Endothelial cell (in vitro differentiated cells): ENCODE measurements around the gene USP25. TPM values are rescaled to one million over a fixed set of nuclear protein-coding genes. Genes with fewer than 3 reads are reported as not detected.
A peak's percentile ranks its signal among the peaks of the same experiment; 100 is the strongest.

Experiments used
- DNase-seq: peaks from one replicate; pipeline ENCODE4 v3.0.0; 2021; ENCODE audit warnings: low spot score
- H3K27ac Mint-ChIP-seq: one replicate; pipeline ENCODE4 v1.8.0; 2021; ENCODE audit warnings: mixed read lengths, inconsistent platforms; ENCODE audit not compliant: unreplicated experiment
- H3K27me3 Mint-ChIP-seq: one replicate; pipeline ENCODE4 v1.8.0; 2021; ENCODE audit warnings: mild to moderate bottlenecking, moderate library complexity, mixed read lengths, inconsistent platforms; ENCODE audit not compliant: unreplicated experiment
- H3K36me3 Mint-ChIP-seq: one replicate; pipeline ENCODE4 v1.8.0; 2021; ENCODE audit warnings: mild to moderate bottlenecking, low read depth, mixed read lengths, inconsistent platforms; ENCODE audit not compliant: unreplicated experiment
- H3K4me1 Mint-ChIP-seq: one replicate; pipeline ENCODE4 v1.8.0; 2021; ENCODE audit warnings: mild to moderate bottlenecking, mixed read lengths, inconsistent platforms; ENCODE audit not compliant: unreplicated experiment
- H3K4me3 Mint-ChIP-seq: one replicate; pipeline ENCODE4 v1.8.0; 2021; ENCODE audit warnings: mild to moderate bottlenecking, mixed read lengths, inconsistent platforms; ENCODE audit not compliant: unreplicated experiment
- H3K9me3 Mint-ChIP-seq: one replicate; pipeline ENCODE4 v1.8.0; 2021; ENCODE audit warnings: mixed read lengths, inconsistent platforms; ENCODE audit not compliant: unreplicated experiment
- total RNA-seq: library from RNA; stranded (reverse); fragmentation: NEBNext Ultra II Directional; extraction: Animal tissue kit (Norgen Biotek cat#: 25700); gene quantifications from one replicate; pipeline ENCODE4 v1.2.1, GENCODE V29; 2021; ENCODE audit not compliant: unreplicated experiment
- TF ChIP-seq, protein P1 (sequence below): fragments of 200-600 bp; sonication (generic); IDR thresholded peaks from one replicate; pipeline ENCODE4 v1.5.0; 2021; ENCODE audit warnings: antibody characterized with exemption; ENCODE audit not compliant: unreplicated experiment

Gene USP25
- total RNA-seq, 1 donor from 2014 or later: 38.0 TPM

DNA sequence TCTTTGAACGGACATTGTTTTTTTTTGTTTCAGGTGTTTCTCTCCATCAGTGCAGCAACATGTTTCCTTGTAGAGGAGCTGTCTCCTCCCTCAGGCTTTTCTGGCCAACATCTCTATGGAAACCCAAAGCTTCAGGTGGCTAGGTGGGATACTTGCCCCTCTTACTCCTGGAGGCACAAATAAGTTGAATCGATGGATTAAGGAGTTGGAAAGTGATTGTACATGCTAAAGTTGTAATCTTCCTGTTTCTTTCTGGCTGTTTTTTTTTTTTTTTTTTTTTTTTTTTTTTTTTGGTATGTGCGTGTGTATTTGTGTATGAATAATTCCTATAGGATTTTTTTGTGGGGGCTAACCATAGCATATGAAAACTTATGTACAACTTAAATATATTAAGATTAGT, 10.6 kb downstream of the USP25 start:
- H3K4me1 Mint-ChIP-seq: peaks cover 56% of the 10 kb centered on the region
- H3K9me3 Mint-ChIP-seq: no peaks in the 10 kb centered on the region
- peaks cover 5% of the 10 kb centered on the region for H3K27me3 Mint-ChIP-seq
- TF ChIP-seq, protein P1, sequence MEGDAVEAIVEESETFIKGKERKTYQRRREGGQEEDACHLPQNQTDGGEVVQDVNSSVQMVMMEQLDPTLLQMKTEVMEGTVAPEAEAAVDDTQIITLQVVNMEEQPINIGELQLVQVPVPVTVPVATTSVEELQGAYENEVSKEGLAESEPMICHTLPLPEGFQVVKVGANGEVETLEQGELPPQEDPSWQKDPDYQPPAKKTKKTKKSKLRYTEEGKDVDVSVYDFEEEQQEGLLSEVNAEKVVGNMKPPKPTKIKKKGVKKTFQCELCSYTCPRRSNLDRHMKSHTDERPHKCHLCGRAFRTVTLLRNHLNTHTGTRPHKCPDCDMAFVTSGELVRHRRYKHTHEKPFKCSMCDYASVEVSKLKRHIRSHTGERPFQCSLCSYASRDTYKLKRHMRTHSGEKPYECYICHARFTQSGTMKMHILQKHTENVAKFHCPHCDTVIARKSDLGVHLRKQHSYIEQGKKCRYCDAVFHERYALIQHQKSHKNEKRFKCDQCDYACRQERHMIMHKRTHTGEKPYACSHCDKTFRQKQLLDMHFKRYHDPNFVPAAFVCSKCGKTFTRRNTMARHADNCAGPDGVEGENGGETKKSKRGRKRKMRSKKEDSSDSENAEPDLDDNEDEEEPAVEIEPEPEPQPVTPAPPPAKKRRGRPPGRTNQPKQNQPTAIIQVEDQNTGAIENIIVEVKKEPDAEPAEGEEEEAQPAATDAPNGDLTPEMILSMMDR: no peak
- H3K27ac Mint-ChIP-seq: peak overlapping the region; percentile 1
- no peak overlapping the region for H3K4me3 Mint-ChIP-seq
- H3K36me3 Mint-ChIP-seq: peaks cover 9% of the 10 kb centered on the region
- no peak for DNase-seq

DNA sequence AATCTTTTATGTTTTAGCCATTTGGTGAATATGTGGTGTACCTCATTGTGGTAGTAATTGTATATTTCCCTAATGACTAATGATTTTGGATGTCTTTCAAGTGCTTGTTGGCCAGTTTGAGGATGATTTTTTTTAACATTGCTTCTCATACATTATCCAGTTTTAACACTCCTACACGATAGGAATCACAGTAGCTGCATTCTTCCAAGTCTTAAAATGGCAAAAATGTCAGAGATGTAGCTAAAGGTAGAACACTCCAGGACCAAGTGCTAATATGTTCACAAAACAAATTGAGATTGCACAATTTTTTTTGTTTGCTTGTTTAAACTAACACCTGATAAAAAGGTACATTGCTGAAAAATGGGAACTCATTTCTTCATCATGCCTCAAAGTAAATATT, 11.7 kb downstream of the USP25 start:
- no peak for DNase-seq

DNA sequence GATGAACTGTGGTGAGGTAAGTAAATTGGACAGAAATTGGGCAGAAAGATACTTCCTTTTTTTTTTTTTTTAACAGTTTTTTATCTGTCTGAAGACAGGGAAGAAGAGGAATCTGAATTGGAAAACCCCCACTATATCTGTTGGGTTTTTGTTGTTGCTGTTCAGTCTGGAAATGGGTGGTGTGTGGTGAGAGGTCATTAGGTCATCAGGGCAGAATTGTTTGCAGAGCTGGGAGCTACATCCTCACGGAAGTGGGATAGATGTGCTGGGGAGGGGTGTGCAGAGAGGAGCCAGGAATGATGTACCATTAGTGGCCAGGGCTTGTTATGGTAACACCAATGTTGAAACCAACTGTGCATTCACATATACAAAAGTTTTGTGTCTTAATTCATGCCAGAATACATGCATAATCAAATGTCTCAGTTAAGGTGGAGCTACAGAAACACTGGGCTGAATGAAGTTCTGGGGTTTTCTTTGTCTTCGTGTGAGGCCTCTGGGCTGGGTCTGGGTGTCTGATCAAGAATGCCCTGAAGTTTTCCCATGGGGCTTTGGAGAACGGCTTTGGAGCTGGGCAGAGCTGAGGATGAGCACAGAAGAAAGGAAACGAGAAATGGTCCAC, 12.4 kb downstream of the USP25 start:
- H3K27me3 Mint-ChIP-seq: peaks cover 5% of the 10 kb centered on the region
- H3K4me1 Mint-ChIP-seq: peaks cover 47% of the 10 kb centered on the region
- peak overlapping the region; percentile 28 for H3K4me3 Mint-ChIP-seq

More for the DNA sequence above, 11.7 kb downstream of the USP25 start:
- Mint-ChIP-seq H3K36me3 (peaks cover 9% of the 10 kb centered on the region), H3K4me3 (no peak overlapping the region), H3K27me3 (peaks cover 5% of the 10 kb centered on the region), H3K27ac (no peak overlapping the region), H3K9me3 (no peaks in the 10 kb centered on the region), H3K4me1 (peaks cover 49% of the 10 kb centered on the region)
- TF ChIP-seq, protein P1: no peak

DNA sequence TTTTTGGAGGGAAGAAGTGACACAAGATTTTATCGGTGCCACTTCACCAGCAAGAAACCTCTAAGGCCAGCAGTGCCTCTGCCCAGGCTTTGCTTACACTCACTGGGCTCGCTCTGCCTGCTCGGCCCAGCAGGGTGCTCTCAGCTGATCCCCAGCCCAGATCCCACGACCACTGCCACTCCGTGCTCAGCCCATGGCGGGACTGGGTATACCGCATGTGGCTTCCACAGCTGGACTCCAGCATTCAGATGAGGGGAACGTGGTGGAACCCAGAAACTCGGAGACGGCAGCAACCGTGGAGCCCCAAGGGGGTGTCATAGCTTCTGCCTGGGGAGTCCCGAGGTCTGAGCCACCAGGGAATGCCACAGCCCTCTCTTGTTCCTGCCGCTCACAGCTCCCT, 12.9 kb downstream of the USP25 start:
- H3K4me1 Mint-ChIP-seq: peaks cover 47% of the 10 kb centered on the region
- H3K36me3 Mint-ChIP-seq: peaks cover 9% of the 10 kb centered on the region
- H3K27me3 Mint-ChIP-seq: peaks cover 5% of the 10 kb centered on the region
- TF ChIP-seq, protein P1: no peak
- H3K27ac Mint-ChIP-seq: no peak overlapping the region
- no peaks in the 10 kb centered on the region for H3K9me3 Mint-ChIP-seq
- DNase-seq: no peak
- no peak overlapping the region for H3K4me3 Mint-ChIP-seq

More for the DNA sequence above, 12.4 kb downstream of the USP25 start:
- Mint-ChIP-seq H3K36me3 (peaks cover 9% of the 10 kb centered on the region), H3K9me3 (no peaks in the 10 kb centered on the region), H3K27ac (no peak overlapping the region)
- TF ChIP-seq, protein P1: no peak
- no peak for DNase-seq

DNA sequence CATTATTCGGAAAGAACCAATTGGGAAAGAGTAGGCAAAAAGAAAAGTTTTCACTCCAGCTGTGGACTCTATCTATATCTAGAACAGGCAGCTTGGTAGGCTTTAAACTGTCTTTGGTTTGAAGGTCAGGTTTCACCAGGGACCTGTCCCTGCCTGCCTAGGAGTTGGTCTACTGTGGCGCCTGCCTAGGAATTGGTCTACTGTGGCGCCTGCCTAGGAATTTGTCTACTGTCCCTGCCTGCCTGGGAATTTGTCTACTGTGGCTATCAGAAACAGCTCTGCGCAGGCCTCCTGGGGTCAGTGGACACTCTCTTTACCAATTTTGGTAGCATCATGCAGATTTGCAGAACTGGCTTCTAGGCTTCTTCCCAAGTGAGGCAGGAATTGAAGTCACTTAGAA, 13.8 kb downstream of the USP25 start:
- no peaks in the 10 kb centered on the region for H3K9me3 Mint-ChIP-seq
- H3K4me1 Mint-ChIP-seq: peaks cover 45% of the 10 kb centered on the region
- DNase-seq: no peak
- peaks cover 9% of the 10 kb centered on the region for H3K36me3 Mint-ChIP-seq
- no peak overlapping the region for H3K4me3 Mint-ChIP-seq
- peaks cover 5% of the 10 kb centered on the region for H3K27me3 Mint-ChIP-seq
- H3K27ac Mint-ChIP-seq: no peak overlapping the region
- TF ChIP-seq, protein P1: no peak
